Measurements from ENCODE around the gene INCA1. TPM values are rescaled to one million over a fixed set of nuclear protein-coding genes. Genes with fewer than 3 reads are reported as not detected.
A peak's percentile ranks its signal among the peaks of the same experiment; 100 is the strongest.

INCA1 gene
- total RNA-seq, 1 donor from 2014 or later = 1.7 TPM

- no peaks in the 10 kb centered on the region for H3K27me3 ChIP-seq
- H3K27ac ChIP-seq = peak overlapping the region; percentile 95
- no peak for DNase-seq (ENCODE audit: extremely low spot score in 2 of 2)
- peaks cover 0 to 35% of the 10 kb centered on the region in 2 donors for H3K36me3 ChIP-seq
- peak overlapping the region; percentile 91 to 99 for H3K4me3 ChIP-seq
- no peaks in the 10 kb centered on the region for H3K9me3 ChIP-seq
- no peak for TF ChIP-seq POLR2AphosphoS5 (IDR thresholded peaks at IDR 0.05; ENCODE audit: insufficient read depth in 1 of 2, low read depth in 1 of 2)
- TF ChIP-seq CTCF (IDR thresholded peaks at IDR 0.05) = no peak
- no peak for TF ChIP-seq POLR2A (IDR thresholded peaks at IDR 0.05)
- intact Hi-C loops (cut with DNase I) = loop anchor here (5.0 kb wide), 1 partner anchor 50 kb away; the partner anchor contains the start of genes INCA1 and KIF1C
- H3K4me1 ChIP-seq = peaks cover 43% of the 10 kb centered on the region
Measured at GRCh38 chr17:4947010-4947410, 50.3 kb downstream of the INCA1 start.

- Histone ChIP-seq H3K4me3 (peak overlapping the region; percentile 91 to 99), H3K27ac (peak overlapping the region; percentile 95), H3K36me3 (peaks cover 0 to 35% of the 10 kb centered on the region in 2 donors), H3K9me3 (no peaks in the 10 kb centered on the region), H3K27me3 (no peaks in the 10 kb centered on the region), H3K4me1 (peaks cover 49% of the 10 kb centered on the region)
- no peak for TF ChIP-seq POLR2AphosphoS5 (IDR thresholded peaks at IDR 0.05; ENCODE audit: insufficient read depth in 1 of 2, low read depth in 1 of 2)
- no peak for TF ChIP-seq CTCF (IDR thresholded peaks at IDR 0.05)
- TF ChIP-seq POLR2A (IDR thresholded peaks at IDR 0.05) = no peak
- no peak for DNase-seq (ENCODE audit: extremely low spot score in 2 of 2)
- intact Hi-C loops (cut with DNase I) = loop anchor here (5.0 kb wide), 1 partner anchor 51 kb away; the partner anchor contains the start of genes INCA1 and KIF1C
Measured at GRCh38 chr17:4946312-4946976, 50.9 kb downstream of the INCA1 start.

GRCh38 chr17:4945944-4946280 is 51.4 kb downstream of the INCA1 start:
- Histone ChIP-seq H3K27me3 (no peaks in the 10 kb centered on the region), H3K36me3 (peaks cover 0 to 35% of the 10 kb centered on the region in 2 donors), H3K9me3 (no peaks in the 10 kb centered on the region), H3K4me3 (peak overlapping the region; percentile 91 to 99), H3K27ac (peak overlapping the region; percentile 95), H3K4me1 (peaks cover 54% of the 10 kb centered on the region)
- intact Hi-C loops (cut with DNase I) = loop anchor here (5.0 kb wide), 1 partner anchor 51 kb away; the partner anchor contains the start of genes INCA1 and KIF1C
- no peak for DNase-seq (ENCODE audit: extremely low spot score in 2 of 2)
- no peak for TF ChIP-seq CTCF (IDR thresholded peaks at IDR 0.05)
- TF ChIP-seq POLR2A (IDR thresholded peaks at IDR 0.05) = no peak
- TF ChIP-seq POLR2AphosphoS5 (IDR thresholded peaks at IDR 0.05; ENCODE audit: insufficient read depth in 1 of 2, low read depth in 1 of 2) = no peak

GRCh38 chr17:4945176-4945943 is 52.0 kb downstream of the INCA1 start:
- peak overlapping the region; percentile 27 to 91 for H3K4me3 ChIP-seq
- no peaks in the 10 kb centered on the region for H3K27me3 ChIP-seq
- no peaks in the 10 kb centered on the region for H3K9me3 ChIP-seq
- no peak for TF ChIP-seq POLR2A (IDR thresholded peaks at IDR 0.05)
- TF ChIP-seq POLR2AphosphoS5 (IDR thresholded peaks at IDR 0.05; ENCODE audit: insufficient read depth in 1 of 2, low read depth in 1 of 2) = peak; percentile 51 to 73
- H3K36me3 ChIP-seq = peaks cover 0 to 35% of the 10 kb centered on the region in 2 donors
- peak overlapping the region; percentile 95 for H3K27ac ChIP-seq
- intact Hi-C loops (cut with DNase I) = loop anchor here (5.0 kb wide), 1 partner anchor 52 kb away; the partner anchor contains the start of genes INCA1 and KIF1C
- DNase-seq (ENCODE audit: extremely low spot score in 2 of 2) = no peak
- peaks cover 53% of the 10 kb centered on the region for H3K4me1 ChIP-seq

- no peaks in the 10 kb centered on the region for H3K9me3 ChIP-seq
- peak overlapping the region in 1 of 2 donors; percentile 16 for H3K4me3 ChIP-seq
- H3K27me3 ChIP-seq = no peaks in the 10 kb centered on the region
- H3K27ac ChIP-seq = peak overlapping the region; percentile 95
- intact Hi-C loops (cut with DNase I) = loop anchor here (5.0 kb wide), 1 partner anchor 53 kb away; the partner anchor contains the start of genes INCA1 and KIF1C
- H3K36me3 ChIP-seq = peaks cover 0 to 35% of the 10 kb centered on the region in 2 donors
- H3K4me1 ChIP-seq = peaks cover 49% of the 10 kb centered on the region
- DNase-seq (ENCODE audit: extremely low spot score in 2 of 2) = no peak
- TF ChIP-seq CTCF (IDR thresholded peaks at IDR 0.05) (no peak), POLR2A (IDR thresholded peaks at IDR 0.05) (no peak)
Measured at GRCh38 chr17:4944554-4945175, 52.7 kb downstream of the INCA1 start.
